MM.1S (cell line): ENCODE data around the gene F11R.
A peak's percentile ranks its signal among the peaks of the same experiment; 100 is the strongest.

Experiments used
- DNase-seq: peaks from one replicate; pipeline ENCODE4 v3.0.0-alpha.2; 2015
- H2AFZ ChIP-seq: fragments of 300-600 bp; sonication (generic); 2 replicates; pipeline ENCODE4 v1.6.0; 2016; ENCODE audit warnings: antibody characterized with exemption, low read length
- H3F3A ChIP-seq: fragments of 300-600 bp; sonication (generic); 2 replicates; pipeline ENCODE4 v1.6.1; 2016; ENCODE audit warnings: mild to moderate bottlenecking, antibody characterized with exemption, low read length, moderate library complexity, mixed read lengths; ENCODE audit not compliant: insufficient read depth
- H3K27ac ChIP-seq: fragments of 300-600 bp; sonication (generic); 2 replicates; pipeline ENCODE4 v1.5.1; 2016; ENCODE audit warnings: mild to moderate bottlenecking, low read length
- H3K27me3 ChIP-seq: fragments of 300-600 bp; sonication (generic); replicated peaks from 2 replicates; pipeline ENCODE4 v1.6.0; 2016; ENCODE audit warnings: low read length; ENCODE audit not compliant: insufficient read depth
- H3K36me3 ChIP-seq: fragments of 300-600 bp; sonication (generic); replicated peaks from 2 replicates; pipeline ENCODE4 v1.6.1; 2016; ENCODE audit warnings: mild to moderate bottlenecking, low read length, mixed read lengths; ENCODE audit not compliant: insufficient read depth
- H3K4me1 ChIP-seq: fragments of 300-600 bp; sonication (generic); 2 replicates; pipeline ENCODE4 v1.6.1; 2016; ENCODE audit warnings: low read length, mixed read lengths
- H3K4me2 ChIP-seq: fragments of 300-600 bp; sonication (generic); 2 replicates; pipeline ENCODE4 v1.6.0; 2016; ENCODE audit warnings: low read depth, low read length
- H3K4me3 ChIP-seq: fragments of 300-600 bp; sonication (generic); 2 replicates; pipeline ENCODE4 v1.5.1; 2016; ENCODE audit warnings: low read length, mixed read lengths
- H3K79me2 ChIP-seq: fragments of 300-600 bp; sonication (generic); 2 replicates; pipeline ENCODE4 v1.6.1; 2016; ENCODE audit warnings: mixed run types, low read length, mixed read lengths
- H3K9ac ChIP-seq: fragments of 300-600 bp; sonication (generic); 2 replicates; pipeline ENCODE4 v1.6.1; 2016; ENCODE audit warnings: low read length, mixed read lengths
- H3K9me2 ChIP-seq: fragments of 300-600 bp; sonication (generic); replicated peaks from 2 replicates; pipeline ENCODE4 v1.6.1; 2016; ENCODE audit warnings: mild to moderate bottlenecking, low read length, mixed read lengths; ENCODE audit not compliant: insufficient read depth
- H3K9me3 ChIP-seq: fragments of 300-600 bp; sonication (generic); replicated peaks from 2 replicates; pipeline ENCODE4 v1.6.1; 2016; ENCODE audit warnings: mild to moderate bottlenecking, low read length, mixed read lengths; ENCODE audit not compliant: insufficient read depth
- H4K20me1 ChIP-seq: fragments of 300-600 bp; sonication (generic); 2 replicates; pipeline ENCODE4 v1.6.1; 2016; ENCODE audit warnings: mild to moderate bottlenecking, low read length, moderate library complexity, mixed read lengths; ENCODE audit not compliant: insufficient read depth
- CTCF ChIP-seq: fragments of 300-600 bp; sonication (generic); IDR thresholded peaks from 2 replicates; pipeline ENCODE4 v1.5.1; 2016; ENCODE audit warnings: antibody characterized with exemption, low read length, mixed read lengths
- EZH2 ChIP-seq: fragments of 300-600 bp; sonication (generic); optimal IDR thresholded peaks from 2 replicates; pipeline ENCODE3; 2017; ENCODE audit warnings: low read depth, mild to moderate bottlenecking, antibody characterized with exemption, low read length, mixed read lengths
- EZH2phosphoT487 ChIP-seq: fragments of 300-600 bp; sonication (generic); IDR thresholded peaks from 2 replicates; pipeline ENCODE4 v1.6.1; 2018; ENCODE audit warnings: antibody characterized with exemption, low read length

The F11R gene

GRCh38 chr1:161045736-161046604 is 25.0 kb upstream of the F11R start, which contains the start of gene USF1:
Gene USF1 (minus strand): TSS chr1:161045977. CDS start chr1:161043275, 2,702 bp downstream.
- Histone ChIP-seq H2AFZ (peak within 1 kb of the TSS; percentile 63), H3K9ac (peak within 1 kb of the TSS; percentile 93), H3K27ac (peak within 1 kb of the TSS; percentile 88), H3K4me3 (peak within 1 kb of the TSS; percentile 80), H3K4me2 (peak within 1 kb of the TSS; percentile 87), H4K20me1 (no peaks in the 10 kb centered on the region), H3K9me3 (no peaks in the 10 kb centered on the region), H3K9me2 (no peaks in the 10 kb centered on the region), H3F3A (peaks cover 50% of the 10 kb centered on the region), H3K79me2 (peaks cover 37% of the 10 kb centered on the region), H3K36me3 (peaks cover 5% of the 10 kb centered on the region; the same call in 1 of the 2 replicates), H3K27me3 (no peaks in the 10 kb centered on the region), H3K4me1 (peaks cover 18% of the 10 kb centered on the region)
- no peak for TF ChIP-seq EZH2phosphoT487
- TF ChIP-seq CTCF: no peak
- TF ChIP-seq EZH2: no peak
- DNase-seq: peak; percentile 99

- Histone ChIP-seq H3F3A (peaks cover 50% of the 10 kb centered on the region), H3K9me2 (no peaks in the 10 kb centered on the region), H2AFZ (peak overlapping the region; percentile 63), H3K79me2 (peaks cover 39% of the 10 kb centered on the region), H4K20me1 (no peaks in the 10 kb centered on the region), H3K4me2 (peak overlapping the region; percentile 87), H3K9ac (peak overlapping the region; percentile 93), H3K9me3 (no peaks in the 10 kb centered on the region), H3K4me1 (peaks cover 18% of the 10 kb centered on the region), H3K27me3 (no peaks in the 10 kb centered on the region), H3K36me3 (peaks cover 5% of the 10 kb centered on the region), H3K27ac (peak overlapping the region; percentile 88), H3K4me3 (peak overlapping the region; percentile 80)
- TF ChIP-seq CTCF: no peak
- TF ChIP-seq EZH2: no peak
- no peak for TF ChIP-seq EZH2phosphoT487
- DNase-seq: peak; percentile 86
Observed at GRCh38 chr1:161044908-161045735, 24.2 kb upstream of the F11R start.

- H2AFZ ChIP-seq: peak overlapping the region; percentile 63
Observed at GRCh38 chr1:161044535-161044907, 23.6 kb upstream of the F11R start.

More at GRCh38 chr1:161044535-161044907, 23.6 kb upstream of the F11R start:
- H3K27me3 ChIP-seq: no peaks in the 10 kb centered on the region
- peaks cover 52% of the 10 kb centered on the region for H3F3A ChIP-seq
- H3K9me3 ChIP-seq: no peaks in the 10 kb centered on the region
- peak; percentile 27 for DNase-seq
- no peaks in the 10 kb centered on the region for H3K9me2 ChIP-seq
- no peak for TF ChIP-seq EZH2phosphoT487
- no peak for TF ChIP-seq EZH2
- TF ChIP-seq CTCF: no peak
- H3K4me2 ChIP-seq: peak overlapping the region; percentile 87
- peak overlapping the region; percentile 88; the same call in 1 of the 2 replicates for H3K27ac ChIP-seq
- H3K79me2 ChIP-seq: peaks cover 43% of the 10 kb centered on the region
- peak overlapping the region; percentile 80 for H3K4me3 ChIP-seq
- peak overlapping the region; percentile 93 for H3K9ac ChIP-seq
- H4K20me1 ChIP-seq: no peaks in the 10 kb centered on the region
- peaks cover 8% of the 10 kb centered on the region for H3K36me3 ChIP-seq
- peaks cover 22% of the 10 kb centered on the region for H3K4me1 ChIP-seq
